ENCODE measurements around the gene CTSC.

GRCh38 chr11:88293931-88294330 is 43.6 kb downstream of the CTSC start:
- TF ChIP-seq POLR2A (IDR thresholded peaks at IDR 0.05): no peak
- TF ChIP-seq, protein P1, sequence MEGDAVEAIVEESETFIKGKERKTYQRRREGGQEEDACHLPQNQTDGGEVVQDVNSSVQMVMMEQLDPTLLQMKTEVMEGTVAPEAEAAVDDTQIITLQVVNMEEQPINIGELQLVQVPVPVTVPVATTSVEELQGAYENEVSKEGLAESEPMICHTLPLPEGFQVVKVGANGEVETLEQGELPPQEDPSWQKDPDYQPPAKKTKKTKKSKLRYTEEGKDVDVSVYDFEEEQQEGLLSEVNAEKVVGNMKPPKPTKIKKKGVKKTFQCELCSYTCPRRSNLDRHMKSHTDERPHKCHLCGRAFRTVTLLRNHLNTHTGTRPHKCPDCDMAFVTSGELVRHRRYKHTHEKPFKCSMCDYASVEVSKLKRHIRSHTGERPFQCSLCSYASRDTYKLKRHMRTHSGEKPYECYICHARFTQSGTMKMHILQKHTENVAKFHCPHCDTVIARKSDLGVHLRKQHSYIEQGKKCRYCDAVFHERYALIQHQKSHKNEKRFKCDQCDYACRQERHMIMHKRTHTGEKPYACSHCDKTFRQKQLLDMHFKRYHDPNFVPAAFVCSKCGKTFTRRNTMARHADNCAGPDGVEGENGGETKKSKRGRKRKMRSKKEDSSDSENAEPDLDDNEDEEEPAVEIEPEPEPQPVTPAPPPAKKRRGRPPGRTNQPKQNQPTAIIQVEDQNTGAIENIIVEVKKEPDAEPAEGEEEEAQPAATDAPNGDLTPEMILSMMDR (IDR thresholded peaks at IDR 0.05 in 8 of 11, conservative IDR thresholded peaks at IDR 0.05 in 3 of 11): no peak

Measured in spleen (tissue), 7 donors.